Peyer's patch (tissue), 4 donors: ENCODE measurements around the gene SERPINB3.

Experiments used
- POLR2A ChIP-seq, 2 donors: fragments of 450-650 bp; IDR thresholded peaks; one replicate each; pipeline ENCODE4 v1.5.1; 2017; ENCODE audit warnings: antibody characterized with exemption in 2 of 2, mild to moderate bottlenecking in 2 of 2, moderate library complexity in 2 of 2
- TF ChIP-seq, protein P1 (sequence below), 6 experiments: fragments of 450-650 bp in 4 of 6; fragments of 200-600 bp in 2 of 6; sonication (generic) in 1 of 6; IDR thresholded peaks; one replicate each; pipeline ENCODE4 v1.5.1; 2017 to 2019; ENCODE audit warnings: antibody characterized with exemption in 6 of 6, mild to moderate bottlenecking in 3 of 6, moderate library complexity in 1 of 6

DNA sequence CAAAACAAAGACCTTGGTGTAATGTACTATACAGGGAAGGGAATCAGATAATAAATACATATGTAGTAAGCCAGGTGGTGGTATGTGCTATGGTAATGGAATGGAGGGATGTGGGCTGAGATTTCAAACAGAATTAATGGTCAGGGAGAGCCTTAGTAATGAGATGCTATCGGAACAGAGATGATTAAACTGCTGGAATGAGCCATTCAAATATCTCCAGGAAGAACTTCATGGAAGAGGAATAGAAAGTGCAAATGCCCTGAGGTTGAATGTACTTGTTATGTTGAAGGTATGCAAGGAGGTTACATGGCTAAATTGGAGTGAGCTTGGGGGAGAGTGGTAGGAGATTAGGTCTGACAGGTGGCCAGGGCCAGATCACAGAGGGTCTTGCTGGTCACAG is 46.1 kb upstream of the SERPINB3 start:
- TF ChIP-seq, protein P1, sequence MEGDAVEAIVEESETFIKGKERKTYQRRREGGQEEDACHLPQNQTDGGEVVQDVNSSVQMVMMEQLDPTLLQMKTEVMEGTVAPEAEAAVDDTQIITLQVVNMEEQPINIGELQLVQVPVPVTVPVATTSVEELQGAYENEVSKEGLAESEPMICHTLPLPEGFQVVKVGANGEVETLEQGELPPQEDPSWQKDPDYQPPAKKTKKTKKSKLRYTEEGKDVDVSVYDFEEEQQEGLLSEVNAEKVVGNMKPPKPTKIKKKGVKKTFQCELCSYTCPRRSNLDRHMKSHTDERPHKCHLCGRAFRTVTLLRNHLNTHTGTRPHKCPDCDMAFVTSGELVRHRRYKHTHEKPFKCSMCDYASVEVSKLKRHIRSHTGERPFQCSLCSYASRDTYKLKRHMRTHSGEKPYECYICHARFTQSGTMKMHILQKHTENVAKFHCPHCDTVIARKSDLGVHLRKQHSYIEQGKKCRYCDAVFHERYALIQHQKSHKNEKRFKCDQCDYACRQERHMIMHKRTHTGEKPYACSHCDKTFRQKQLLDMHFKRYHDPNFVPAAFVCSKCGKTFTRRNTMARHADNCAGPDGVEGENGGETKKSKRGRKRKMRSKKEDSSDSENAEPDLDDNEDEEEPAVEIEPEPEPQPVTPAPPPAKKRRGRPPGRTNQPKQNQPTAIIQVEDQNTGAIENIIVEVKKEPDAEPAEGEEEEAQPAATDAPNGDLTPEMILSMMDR (IDR thresholded peaks at IDR 0.05): no peak
- TF ChIP-seq POLR2A (IDR thresholded peaks at IDR 0.05): no peak
